ENCODE data around the gene TPSAB1.
"Not testable (repeated sequence)": the region's sequence is repeated elsewhere in the genome, so short reads cannot be mapped to it uniquely, and the experiment has no call there.

The TPSAB1 gene

DNA sequence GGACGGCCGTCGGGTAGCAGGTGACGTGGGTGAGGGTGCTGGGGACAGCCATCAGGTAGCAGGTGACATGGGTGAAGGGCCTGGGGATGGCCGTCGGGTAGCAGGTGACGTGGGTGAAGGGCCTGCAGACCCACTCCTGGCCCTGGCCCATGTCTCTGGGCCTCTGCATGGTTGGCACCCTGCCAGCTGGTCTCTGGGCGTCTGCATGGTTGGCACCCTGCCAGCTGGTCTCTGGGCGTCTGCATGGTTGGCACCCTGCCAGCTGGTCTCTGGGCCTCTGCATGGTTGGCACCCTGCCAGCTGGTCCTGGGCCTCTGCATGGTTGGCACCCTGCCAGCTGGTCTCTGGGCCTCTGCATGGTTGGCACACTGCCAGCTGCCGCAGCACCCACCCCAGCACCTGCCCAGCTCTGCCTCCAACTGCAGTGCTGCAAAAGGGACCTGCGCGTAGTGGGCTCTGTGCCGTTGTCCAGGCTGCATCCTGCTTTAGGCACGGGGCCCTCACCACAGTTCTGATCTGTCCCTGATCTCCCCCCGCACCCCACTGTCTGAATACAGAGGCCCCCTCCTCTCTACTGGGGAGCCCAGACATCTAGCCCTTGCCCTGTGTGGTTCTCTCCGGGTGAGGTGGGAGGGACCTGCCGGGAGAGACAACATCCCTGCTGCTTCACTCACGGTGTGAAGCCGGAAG is 31.4 kb downstream of the TPSAB1 start:
- not testable (repeated sequence) for DNase-seq

DNA sequence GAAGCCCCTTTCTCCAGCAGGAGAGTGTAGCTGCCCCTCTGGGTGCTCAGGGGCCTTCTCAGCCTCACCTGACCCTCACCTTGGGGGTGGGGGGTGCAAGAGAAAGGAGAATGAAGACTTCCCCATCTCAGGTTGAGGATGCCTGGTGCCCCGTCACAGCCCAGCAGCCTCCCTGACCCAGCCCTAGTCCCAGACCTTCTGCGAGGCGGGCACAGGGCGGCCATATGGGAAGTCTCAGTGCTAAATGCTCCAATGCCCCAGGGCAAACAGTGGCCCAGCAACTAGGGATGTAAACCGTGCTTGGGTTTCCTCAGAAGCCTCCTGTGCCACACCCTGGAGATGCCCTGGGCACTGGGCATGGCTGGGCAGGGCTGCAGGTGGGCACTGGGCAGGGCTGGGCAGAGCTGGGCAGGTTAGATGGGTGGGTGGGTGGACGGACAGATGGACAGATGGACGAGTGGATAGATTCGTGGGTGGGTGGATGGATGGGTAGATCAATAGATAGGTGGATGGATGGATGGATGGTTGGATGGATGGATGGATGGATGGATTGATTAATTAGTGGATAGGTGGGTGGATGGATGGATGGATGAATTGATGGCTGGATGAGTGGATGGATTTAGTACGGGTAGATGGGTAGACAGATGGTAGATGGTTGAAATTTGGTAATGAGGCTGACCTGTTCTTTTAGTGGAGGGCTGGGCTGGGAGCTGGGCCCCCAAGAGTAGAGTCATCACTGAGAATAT is 32.1 kb downstream of the TPSAB1 start:
- DNase-seq: no peak

DNA sequence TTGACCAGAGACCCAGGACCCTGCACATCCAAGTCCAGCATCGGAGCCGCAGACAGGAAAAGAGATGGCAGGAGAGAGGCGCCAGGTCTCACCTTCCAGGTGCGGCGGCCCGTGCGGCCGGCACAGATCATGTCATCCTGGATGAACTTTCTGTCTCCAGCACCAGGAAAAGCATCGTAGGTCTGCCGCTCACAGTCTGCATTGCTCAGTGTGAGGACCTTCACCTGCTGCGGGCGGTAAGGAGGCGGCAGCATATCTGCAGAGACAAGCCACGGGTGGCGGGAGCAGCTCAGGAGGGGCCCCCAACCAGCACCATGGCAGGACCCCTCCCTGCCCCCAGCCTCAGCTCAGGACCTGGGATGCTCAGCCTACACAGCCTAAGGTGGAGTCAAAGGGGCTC is 33.3 kb downstream of the TPSAB1 start:
- DNase-seq: no peak

DNA sequence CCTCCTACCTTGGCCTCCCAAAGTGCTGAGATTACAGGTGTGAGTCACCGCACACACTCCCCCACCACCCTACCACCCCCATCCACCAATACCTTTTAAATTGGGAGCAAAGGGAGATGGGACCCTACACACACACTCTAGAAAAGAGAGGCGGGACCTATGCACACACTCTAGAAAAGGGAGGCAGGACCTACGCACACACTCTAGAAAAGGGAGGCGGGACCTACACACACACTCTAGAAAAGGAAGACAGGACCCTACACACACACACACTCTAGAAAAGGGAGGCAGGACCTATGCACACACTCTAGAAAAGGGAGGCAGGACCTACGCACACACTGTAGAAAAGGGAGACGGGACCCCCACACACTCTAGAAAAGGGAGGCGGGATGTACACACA is 34.3 kb downstream of the TPSAB1 start:
- no peak for DNase-seq

DNA sequence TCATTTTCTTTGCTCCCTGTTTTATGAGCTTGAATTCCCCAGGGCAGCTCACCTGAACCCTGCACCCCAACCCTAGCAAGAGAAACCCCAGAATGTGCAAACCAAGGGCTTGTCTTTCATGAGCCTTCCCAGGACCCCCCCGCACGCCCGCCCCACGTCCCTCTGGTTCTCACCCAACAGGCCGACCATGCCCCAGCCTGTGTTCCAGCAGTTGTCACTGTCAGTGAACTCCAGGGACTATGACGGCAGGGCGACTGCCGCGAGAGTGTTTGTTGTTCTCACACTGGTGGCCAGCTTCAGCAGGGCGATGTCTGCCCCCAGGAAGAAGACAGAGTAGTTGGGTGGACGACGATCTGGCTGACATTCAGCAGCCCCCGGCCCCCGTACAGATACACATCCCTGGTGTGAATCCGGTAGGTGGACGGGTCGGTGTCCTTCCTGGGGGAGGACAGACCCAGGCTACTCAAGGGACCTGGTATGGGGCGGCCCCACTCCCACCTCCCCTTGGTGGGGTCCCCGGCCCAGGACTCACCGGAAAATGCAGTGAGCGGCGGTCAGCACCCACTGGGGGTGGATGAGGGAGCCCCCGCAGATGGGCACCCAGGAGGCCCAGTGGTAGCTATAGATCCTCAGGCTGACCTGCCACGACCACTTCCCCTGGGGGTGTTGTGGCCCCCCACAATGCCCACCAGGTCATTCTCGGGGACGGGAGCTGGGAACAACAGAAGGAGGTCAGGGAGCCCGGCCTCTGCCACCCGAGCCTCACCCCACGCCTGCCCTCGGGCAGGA is 35.5 kb downstream of the TPSAB1 start:
- no peak for DNase-seq

DNA sequence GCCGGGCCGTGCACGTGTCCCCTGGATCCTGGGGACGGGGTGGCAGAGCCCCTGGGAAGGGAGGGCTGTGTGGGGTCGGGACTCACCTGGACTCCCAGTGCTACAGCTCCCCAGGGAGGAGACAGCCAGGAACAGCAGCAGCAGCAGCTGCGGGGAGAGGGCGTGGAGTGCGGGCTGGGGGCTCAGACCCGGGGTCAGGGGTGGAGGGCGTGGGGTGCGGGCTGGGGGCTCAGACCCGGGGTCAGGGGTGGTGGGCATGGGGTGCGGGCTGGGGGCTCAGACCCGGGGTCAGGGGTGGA is 36.0 kb downstream of the TPSAB1 start:
- no peak for DNase-seq

DNA sequence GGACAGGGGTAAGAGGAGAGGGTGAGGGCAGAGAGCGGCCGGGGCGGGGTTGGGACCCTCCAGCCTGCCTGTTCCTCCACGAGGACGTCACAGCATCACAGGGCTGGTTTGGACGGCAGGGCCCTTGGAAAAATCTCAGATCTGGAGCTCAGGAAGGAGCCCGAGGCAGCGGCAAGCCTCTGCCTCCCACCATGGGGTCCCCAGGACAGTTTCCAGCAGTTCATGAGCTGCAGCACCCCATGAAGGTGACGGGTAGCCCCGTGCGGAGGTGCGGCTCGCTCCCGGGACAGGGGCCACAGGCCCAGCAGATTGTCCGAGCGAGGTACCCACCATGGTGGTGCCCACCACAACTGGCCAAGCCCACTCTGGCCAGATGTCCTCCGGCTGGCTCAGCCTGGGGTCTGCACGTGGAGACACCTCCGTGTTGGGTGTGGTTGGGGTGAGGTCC is 36.7 kb downstream of the TPSAB1 start:
- no peak for DNase-seq

DNA sequence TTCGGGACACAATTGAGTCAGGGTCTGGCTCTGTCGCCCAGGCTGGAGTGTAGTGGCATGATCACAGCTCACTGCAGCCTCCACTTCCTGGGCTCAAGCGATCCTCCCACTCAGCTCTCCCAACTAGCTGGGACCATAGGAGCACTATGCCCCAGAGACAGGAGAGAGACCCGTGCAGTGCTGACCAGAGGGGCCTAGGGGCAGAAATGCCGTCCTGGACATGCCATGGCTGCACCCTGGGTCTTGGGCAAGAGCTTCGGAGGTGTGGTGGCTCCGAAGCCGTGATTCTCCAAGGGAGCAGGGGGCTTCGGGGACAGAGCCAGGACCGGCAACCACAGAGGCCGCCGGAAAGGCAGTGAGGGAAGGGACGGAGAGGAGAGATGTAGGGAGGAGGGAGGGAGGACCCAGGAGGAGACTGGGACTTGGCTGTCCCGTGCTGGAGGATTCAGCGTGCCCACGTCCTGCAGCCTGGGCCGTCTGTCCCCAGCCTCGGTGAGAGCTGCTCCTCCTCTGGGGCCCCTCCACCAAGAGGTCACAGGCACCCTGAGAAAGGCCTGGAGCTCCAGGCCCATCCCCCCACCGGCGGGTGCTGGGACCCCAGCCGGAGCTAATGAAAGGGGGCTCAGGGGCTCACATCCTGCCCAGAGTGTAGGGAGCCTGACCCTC is 37.2 kb downstream of the TPSAB1 start:
- DNase-seq: no peak

DNA sequence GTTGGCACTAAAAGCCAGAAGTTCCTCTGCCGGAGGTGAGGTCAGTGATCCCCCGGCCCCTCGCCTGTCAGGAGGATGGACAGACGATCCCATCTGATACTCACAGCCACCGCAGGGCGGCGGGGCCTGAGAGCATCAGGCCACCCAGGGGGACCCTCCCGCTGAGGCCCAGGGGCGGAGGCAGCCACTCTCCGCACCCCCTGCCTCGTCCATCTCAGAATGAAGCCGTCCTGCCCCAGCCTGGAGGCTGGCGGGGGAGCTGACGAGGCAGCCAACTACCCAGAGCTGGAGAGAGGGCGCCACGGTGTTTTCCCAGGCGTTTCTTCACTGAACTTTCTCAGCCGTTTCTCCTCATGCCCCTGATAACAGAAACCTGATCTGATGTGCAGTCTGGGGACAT is 38.0 kb downstream of the TPSAB1 start:
- no peak for DNase-seq

DNA sequence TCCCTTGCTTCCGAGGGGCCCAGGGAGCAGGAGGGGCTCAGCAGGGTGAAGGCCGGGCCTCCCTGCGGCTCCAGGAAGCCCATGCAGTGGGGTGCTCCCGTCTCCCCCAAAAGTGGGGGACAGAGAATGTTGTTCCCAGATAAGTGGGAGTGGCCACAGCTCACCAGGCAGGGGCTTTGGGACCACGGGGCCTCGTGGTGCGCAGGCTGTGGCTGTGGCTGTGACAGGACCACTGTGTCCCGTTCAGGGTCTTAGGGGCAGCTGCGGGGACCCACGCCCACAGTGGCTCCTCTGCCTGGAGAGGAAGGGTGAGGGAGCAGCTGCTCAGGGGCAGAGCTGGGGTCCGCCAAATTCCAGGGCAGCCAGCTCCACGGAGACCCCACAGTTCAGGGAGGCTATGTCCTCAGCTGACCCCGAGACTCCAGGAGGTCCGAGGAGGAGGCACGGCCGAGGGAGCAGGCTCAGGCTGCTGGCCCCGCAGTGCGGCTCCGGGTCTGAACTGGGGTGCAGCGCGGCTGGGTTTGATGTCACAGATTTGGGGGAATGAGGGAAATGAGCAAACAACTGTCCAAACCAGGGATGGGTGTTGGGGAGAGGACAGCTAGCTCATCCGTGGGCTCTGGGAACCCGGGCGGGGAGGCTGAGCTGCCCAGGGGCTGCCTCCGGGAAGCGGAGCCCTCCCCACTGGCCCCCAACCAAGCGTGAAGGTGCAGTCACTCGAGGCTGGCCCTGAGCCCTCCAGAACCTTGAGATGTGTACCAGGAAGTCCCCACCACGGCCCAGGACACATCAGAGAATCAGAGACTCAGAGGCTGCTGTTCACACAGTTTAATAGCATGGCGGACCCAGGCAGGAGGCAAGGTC is 38.8 kb downstream of the TPSAB1 start:
- no peak for DNase-seq

DNA sequence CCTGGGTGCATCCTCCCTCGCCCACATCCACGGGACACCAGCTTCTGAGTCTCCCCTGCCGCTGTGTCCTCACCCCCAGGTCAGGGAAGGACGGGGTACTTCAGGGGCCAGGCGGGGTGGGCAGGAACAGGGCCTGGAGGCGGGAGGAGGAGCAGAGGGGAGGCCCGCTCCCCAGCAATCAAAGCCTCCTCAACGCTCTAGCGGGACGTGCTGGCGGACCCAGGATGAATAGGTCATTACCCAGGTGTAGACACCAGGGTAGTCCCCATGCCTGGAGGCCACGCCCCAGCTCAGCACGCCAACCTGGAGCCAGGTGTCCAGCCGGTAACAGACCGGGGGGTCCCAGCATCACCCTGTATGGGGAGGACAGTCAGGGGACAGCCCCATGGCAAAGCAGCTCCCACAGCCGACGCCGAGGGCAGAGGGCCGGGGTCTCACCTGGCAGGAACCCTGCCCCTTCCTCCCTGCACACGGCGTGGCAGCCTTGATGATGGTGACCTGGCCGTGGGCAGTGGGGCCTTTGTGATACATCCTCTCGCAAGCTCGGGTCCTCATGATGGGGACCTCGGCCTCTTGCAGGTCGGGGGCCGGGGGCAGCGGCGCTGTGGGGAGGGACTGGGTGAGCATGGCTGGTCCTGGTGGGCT is 39.6 kb downstream of the TPSAB1 start:
- no peak for DNase-seq

DNA sequence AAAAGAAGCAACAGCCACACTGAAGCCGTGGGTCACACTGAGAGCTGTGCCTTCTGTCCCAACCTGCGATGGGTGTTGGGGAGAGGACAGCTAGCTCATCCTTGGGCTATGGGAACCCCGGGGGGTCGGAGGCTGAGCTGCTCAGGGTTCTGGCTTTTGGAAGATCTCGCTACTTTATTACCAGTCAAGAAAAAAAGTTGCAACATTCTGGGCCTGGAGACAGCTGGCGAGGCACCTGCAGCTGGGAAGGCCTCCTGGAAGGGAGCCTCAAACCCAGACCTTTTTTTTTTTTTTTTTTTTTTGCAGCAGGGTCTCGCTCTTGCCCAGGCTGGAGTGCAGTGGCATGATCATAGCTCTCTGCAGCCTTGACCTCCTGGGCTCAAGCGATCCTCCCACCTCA is 40.3 kb downstream of the TPSAB1 start:
- DNase-seq: no peak

DNA sequence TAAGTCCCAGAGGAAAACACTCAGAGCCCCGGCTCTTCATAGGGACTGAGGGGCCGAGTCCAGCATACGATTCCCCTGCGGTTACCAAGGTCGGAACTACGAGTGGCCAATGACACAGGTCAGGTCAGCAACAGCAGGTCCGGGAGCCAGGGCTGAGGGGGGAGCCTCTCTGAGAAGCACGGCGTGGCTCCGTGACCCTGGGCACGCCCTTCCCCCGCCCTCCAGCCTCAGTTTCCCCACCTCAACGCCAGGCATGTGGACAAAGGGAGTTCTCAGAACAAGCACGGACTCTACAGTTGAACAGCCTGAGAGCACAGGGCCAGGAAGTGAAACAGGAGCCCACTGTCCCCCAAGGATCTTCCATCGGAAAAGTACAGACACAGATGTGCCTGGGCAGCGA is 41.0 kb downstream of the TPSAB1 start:
- no peak for DNase-seq

DNA sequence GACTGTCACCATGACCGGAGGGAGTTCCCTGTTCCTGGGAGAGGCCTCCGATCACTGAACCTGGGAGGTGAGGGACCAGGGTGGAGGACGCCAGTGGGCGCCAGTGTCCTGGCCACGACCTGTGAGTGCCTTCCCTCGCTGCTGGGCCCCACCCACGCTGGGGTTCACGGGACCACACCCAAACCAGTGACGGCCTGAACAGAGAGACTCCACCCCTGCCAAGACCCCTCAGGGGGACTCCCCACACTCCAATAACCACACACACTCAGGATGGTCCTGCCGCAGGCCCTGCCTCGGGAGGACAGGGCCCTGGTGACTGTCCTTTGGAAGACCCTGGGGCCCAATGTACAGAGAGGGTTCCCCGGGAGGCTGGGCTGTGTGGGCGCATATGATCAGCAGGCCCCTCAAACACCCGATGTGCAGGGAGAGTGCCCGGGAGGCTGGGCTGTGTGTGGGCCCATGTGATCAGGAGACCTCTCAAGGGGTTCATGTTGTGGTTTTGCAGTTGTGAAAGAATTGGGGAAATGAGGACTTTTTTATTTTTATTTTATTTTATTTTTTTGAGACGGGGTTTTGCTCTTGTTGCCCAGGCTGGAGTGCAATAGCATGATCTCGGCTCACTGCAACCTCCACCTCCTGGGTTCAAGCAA is 41.9 kb downstream of the TPSAB1 start:
- DNase-seq: no peak

DNA sequence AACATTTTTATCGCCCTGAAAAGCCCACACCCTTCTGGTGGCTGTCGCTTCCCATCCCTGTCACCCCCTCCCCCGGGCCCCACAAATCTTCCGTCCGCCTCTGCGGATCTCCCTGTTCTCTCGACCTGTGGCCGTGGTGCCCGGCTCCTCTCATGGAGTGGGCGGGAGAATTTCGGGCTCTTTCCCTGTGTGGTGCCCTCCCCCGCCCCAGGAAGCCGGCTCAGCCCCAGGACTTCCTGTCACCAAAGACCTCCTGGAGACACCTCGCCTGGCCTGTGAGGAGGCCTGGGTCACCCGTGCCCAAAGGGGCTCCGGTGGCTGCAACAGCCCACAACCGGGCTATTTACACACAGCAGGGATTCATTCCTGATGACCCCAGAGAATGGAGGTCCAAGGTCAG is 42.8 kb downstream of the TPSAB1 start:
- no peak for DNase-seq

DNA sequence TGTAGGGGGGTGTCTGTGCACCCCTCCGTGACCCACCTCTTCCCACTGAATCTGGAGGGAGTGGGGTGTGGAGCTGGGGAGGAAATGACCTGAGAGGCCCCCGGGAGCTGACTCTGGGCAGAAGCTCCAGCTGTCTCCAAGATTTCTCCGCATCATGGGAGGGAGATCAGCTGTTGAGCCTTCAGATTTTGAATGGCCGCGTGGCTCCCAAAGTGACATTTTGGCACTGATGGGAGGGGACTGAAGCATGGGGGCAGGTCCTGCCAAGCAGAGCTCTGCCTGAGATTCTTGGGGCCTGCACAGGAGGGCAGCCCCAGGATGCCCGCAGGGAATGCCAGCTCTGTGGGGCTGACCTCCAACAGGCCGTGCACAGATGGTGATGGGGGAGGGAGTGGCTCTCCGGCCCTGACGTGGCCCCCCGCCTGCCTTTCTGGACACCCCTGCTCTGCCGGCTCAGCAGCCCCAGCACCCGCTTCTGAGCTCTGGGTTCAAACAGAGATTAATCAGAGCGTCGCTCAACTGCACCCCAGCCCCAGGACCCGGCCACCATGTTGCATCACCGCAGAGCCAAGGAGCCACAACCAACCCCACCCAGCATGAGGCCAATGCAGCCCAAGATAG is 43.6 kb downstream of the TPSAB1 start:
- DNase-seq: no peak

DNA sequence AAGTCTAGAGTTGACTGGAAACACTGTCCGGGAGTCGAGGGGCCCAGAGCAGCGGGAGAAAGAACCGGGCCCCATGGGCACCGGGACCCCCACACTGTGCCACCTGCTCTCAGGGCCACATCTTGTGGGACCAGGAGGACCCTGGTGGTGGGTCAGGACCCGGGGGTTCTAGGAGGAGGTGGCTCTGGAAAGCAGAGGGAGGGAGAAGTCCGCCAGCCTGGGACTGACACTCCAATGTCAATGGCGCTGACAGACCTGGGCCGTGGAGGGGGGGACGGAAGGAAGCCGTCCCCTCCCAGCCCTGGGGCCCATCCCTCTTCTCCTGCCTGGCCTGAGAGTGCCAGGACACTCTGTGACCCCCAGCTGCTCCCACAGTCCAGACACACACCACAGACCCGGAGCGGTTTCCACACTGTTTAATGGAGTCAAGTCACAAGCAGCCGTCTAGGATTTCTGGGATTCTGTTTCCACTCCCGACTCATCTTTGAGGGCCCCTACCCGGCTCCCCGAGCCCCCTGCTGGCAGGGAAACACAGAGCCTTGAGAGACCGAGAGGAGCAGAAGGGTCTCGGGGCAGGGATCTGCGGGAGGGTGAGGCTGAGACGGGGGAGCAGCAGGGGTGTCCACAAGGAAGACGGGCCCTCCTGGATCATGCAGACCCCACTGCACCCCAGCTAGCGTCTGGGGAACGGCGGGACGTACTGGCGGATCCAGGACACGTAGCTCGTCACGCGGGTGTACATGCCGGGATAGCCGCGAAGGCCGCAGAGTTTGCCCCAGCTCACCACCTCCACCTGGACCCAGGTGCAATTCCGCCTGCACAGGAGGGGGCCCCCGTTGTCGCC is 45.4 kb downstream of the TPSAB1 start:
- no peak for DNase-seq

DNA sequence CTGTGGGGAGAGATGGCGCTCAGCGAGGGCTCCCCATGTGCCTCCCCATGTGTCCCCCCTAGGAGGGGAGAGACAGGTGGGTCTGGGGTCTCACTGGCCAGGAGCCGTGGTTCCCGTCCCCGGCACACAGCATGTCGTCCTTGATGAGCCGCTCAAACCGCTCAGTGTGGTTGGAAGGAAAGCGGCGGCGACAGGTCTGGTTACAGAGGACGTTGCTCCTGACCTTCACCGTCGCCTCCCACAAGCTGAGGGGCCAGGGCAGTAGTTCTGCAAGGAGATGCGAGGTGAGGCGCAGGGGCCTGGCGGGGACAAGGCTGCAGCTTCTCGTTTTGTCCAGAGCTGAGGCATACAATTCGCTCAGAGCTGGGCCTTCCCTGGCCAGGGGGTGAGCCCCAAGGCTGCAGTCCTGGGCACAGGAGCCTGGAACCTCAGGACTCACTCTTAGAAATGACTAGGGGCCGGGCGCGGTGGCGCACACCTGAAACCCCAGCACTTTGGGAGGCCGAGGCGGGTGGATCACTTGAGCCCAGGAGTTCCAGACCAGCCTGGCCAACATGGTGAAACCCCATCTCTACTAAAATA is 46.1 kb downstream of the TPSAB1 start:
- DNase-seq: no peak

DNA sequence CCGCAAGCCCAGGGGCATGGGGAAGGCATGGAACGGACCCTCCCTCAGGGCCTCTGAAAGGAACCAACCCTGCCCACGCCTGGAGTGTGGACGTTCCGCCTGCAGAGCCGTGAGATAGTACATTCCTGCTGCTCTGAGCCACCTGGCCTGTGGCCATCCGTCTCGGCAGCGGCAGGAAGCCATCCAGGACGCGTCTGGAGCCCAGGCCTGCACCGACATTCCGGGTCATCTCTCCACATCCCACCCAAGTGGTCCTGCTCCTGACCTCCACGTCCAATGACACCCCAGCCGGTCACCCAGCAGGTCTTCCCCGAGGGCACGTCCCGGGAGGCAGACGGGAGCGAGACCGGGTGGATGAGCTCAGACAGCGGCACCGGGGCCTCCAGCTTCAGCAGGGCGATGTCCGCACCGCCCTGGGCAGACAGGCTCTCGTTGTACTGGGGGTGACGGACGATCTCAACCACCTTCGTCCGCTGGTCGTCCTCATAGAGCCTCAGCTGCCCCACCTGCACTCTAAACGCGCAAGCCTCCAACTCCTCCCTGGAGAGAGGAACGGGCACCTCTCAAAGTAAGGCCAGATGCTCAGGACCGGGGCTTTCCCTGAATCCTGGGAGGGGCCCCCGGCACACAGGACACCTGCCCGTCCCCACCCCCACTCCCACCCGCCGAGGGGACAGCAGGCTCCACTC is 47.6 kb downstream of the TPSAB1 start:
- no peak for DNase-seq

Measured in bone marrow (tissue), 2 donors.